Fibroblast of mammary gland (primary cell): ENCODE measurements around the gene VAT1L.

ENCODE experiments used
- DNase-seq: peaks from one replicate; pipeline ENCODE4 v3.0.0-alpha.2; 2010; ENCODE audit warnings: low read depth
- H3K4me3 ChIP-seq: 2 replicates; pipeline ENCODE4 v1.5.1; 2011; ENCODE audit warnings: low read depth, mild to moderate bottlenecking, low read length, moderate library complexity; ENCODE audit not compliant: control insufficient read depth
- TF ChIP-seq, protein P1 (sequence below): conservative IDR thresholded peaks from 2 replicates; pipeline ENCODE4 v1.5.1; 2011; ENCODE audit warnings: low read depth, low read length, inconsistent platforms; ENCODE audit not compliant: control insufficient read depth, insufficient read depth

VAT1L gene

DNA sequence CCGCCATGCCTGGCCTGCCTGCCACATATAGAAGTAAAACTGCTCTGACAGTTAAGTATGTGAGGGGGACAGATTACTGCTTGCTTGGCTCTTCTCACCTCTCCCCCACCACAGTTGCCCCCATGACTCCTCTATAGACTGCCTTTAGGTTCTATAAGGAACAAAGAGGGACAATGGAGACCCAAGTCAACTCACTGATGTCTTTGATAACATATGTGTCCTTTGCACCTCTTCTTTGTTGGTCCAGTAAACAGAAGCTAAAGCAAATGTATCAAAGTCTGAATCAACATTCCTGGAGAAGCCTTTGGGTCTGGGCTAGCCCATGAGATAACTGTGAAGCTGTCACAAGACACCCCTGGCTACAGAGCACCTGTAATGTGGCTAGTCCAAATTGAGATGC, 38.9 kb upstream of the VAT1L start:
- TF ChIP-seq, protein P1, sequence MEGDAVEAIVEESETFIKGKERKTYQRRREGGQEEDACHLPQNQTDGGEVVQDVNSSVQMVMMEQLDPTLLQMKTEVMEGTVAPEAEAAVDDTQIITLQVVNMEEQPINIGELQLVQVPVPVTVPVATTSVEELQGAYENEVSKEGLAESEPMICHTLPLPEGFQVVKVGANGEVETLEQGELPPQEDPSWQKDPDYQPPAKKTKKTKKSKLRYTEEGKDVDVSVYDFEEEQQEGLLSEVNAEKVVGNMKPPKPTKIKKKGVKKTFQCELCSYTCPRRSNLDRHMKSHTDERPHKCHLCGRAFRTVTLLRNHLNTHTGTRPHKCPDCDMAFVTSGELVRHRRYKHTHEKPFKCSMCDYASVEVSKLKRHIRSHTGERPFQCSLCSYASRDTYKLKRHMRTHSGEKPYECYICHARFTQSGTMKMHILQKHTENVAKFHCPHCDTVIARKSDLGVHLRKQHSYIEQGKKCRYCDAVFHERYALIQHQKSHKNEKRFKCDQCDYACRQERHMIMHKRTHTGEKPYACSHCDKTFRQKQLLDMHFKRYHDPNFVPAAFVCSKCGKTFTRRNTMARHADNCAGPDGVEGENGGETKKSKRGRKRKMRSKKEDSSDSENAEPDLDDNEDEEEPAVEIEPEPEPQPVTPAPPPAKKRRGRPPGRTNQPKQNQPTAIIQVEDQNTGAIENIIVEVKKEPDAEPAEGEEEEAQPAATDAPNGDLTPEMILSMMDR = no peak
- no peak for DNase-seq
- no peak overlapping the region for H3K4me3 ChIP-seq

DNA sequence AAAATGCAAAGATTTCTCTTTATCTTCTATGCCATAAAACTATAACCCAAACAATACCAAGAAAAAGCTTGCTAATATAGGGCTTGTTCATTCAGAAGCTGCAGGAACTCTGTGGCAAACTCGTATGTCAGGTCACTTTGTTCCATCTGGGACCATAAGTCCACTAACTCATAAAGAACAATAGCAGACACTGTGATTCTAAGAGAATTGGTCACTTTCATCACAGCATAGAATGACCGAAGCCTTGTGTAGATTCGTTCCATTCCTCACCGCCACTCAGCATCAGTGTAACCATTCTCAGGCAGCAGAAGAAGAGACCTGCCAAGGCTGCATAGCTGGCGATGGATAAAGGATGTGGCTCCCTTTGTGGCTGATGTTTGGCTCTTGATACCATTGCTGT, 30.3 kb upstream of the VAT1L start:
- H3K4me3 ChIP-seq = no peak overlapping the region
- no peak for DNase-seq
- TF ChIP-seq, protein P1 = no peak

DNA sequence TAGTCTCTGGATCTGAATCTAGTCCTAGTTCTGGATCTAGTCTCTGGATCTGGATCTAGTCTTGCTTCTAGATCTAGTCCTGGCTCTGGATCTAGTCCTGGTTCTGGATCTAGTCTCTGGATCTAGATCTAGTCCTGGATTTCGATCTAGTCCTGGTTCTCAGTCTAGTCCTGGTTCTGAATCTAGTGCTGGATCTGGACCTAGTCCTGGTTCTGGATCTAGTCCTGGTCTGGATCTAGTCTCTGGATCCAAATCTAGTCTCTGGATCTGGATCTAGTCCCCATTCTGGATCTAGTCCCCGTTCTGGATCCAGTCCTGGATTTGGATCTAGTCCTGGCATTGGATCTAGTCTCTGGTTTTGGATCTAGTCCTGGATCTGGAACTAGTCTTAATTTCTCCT, 29.9 kb upstream of the VAT1L start:
- H3K4me3 ChIP-seq = no peak overlapping the region
- TF ChIP-seq, protein P1 = no peak
- DNase-seq = no peak

DNA sequence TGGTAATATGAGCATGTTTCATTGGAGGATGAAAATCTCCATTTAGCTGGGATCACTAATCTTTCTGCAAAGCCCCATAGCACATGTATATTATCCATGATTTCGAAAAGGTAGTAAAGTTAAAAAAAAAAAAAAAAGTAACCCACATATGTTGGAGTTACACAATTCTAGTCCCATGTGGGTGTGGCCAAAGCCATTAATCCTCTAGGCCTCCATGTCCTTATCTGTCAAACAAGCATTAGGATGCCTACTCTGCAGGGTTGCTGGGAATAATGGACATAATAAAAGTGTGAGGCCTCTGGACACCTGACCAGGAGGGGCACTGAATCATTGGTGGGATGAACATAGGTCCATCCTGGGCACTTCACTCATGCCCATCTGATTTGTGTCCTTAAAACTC, 29.2 kb upstream of the VAT1L start:
- no peak for DNase-seq
- TF ChIP-seq, protein P1 = no peak
- H3K4me3 ChIP-seq = no peak overlapping the region

DNA sequence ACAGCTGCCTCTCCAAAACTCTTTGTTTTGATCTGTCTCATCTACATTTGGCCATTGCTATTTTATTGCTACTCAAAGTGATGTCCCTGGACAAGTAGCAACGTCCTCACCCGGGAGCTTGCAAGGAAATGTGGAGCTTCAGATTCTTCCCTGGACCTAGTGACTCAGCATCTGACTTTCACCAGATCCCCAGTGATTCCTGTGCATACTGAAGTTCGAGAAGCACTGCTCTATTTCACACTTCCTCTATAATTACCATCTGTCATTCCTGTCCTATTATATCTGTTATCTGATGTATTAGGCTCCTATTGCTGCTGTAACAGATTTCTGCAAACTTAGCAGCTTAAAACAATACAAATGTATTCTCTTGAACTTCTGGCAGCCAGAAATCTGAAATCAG, 28.5 kb upstream of the VAT1L start:
- peak; percentile 10 for DNase-seq
- H3K4me3 ChIP-seq = no peak overlapping the region
- TF ChIP-seq, protein P1 = no peak

DNA sequence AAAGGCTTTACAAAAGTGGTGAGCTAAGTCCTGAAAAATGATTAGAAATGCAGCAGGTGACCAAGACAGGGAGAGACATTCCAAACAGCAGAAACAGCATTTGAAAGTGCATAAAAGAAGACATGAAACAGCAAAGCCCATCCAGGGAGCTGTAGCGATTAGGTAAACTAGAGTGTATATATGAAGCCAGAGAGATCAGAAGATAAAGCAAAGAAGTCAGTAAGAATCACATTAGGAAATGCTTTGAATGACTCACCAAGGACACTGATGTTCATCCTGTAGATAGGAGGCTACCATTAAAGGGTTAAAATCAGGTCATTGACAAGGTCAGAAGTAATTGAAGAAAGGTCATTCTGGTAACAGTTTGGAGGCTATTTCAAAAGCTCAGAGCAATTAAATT, 27.6 kb upstream of the VAT1L start:
- TF ChIP-seq, protein P1 = no peak
- H3K4me3 ChIP-seq = no peak overlapping the region
- no peak for DNase-seq

DNA sequence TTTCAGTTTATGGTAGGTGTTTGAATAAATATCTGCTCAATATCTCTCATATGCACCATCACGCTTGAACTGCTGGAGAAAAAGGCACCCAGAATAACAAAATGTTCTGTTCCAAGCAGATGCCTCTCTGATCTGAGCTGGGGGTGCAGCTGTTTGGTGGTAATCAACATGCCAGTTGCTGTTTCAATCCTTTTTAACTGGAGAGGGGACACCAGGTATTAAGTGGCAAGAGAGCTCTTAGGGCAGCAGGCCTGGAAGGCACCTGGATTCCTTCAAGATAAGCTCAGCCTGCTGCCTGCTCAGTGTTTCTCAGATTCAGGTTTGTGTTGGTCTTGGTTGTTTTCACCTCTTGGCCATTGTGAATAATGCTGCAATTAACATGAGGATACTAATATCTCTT, 27.2 kb upstream of the VAT1L start:
- no peak overlapping the region for H3K4me3 ChIP-seq

More for the DNA sequence above, 27.2 kb upstream of the VAT1L start:
- DNase-seq = no peak
- TF ChIP-seq, protein P1 = no peak
